GM23338 (cell line): Measurements from ENCODE around the gene PARD3. TPM values are rescaled to one million over a fixed set of nuclear protein-coding genes. Genes with fewer than 3 reads are reported as not detected.

Source experiments
- ATAC-seq: fragments of 200-7000 bp; cut with Tn5 transposase; 3 replicates; pipeline ENCODE4 v1.9.1; 2020
- DNase-seq: peaks from one replicate; pipeline ENCODE4 v3.0.0-alpha.2; 2015; ENCODE audit warnings: low spot score
- H2AFZ ChIP-seq: fragments of 200-600 bp; sonication (generic); 2 replicates; pipeline ENCODE4 v1.8.0; 2016; ENCODE audit warnings: antibody characterized with exemption, mild to moderate bottlenecking, moderate library complexity
- H3F3A ChIP-seq: fragments of 200-600 bp; sonication (generic); replicated peaks from 2 replicates; pipeline ENCODE4 v1.8.0; 2017; ENCODE audit warnings: antibody characterized with exemption, mixed run types, low read depth
- H3K27ac ChIP-seq: fragments of 200-600 bp; sonication (generic); 2 replicates; pipeline ENCODE4 v1.6.1; 2016; ENCODE audit warnings: low read depth
- H3K27me3 ChIP-seq: fragments of 200-600 bp; sonication (generic); 2 replicates; pipeline ENCODE4 v1.8.0; 2016; ENCODE audit warnings: mild to moderate bottlenecking, mixed run types, moderate library complexity; ENCODE audit not compliant: insufficient read depth
- H3K36me3 ChIP-seq: fragments of 200-600 bp; sonication (generic); 2 replicates; pipeline ENCODE4 v1.8.0; 2016; ENCODE audit warnings: mild to moderate bottlenecking; ENCODE audit not compliant: insufficient read depth
- H3K4me1 ChIP-seq: fragments of 200-600 bp; sonication (generic); 2 replicates; pipeline ENCODE4 v1.8.0; 2016; ENCODE audit warnings: mild to moderate bottlenecking, moderate library complexity; ENCODE audit not compliant: insufficient read depth
- H3K4me2 ChIP-seq: fragments of 200-600 bp; sonication (generic); 2 replicates; pipeline ENCODE4 v1.7.1; 2017; ENCODE audit warnings: mixed run types
- H3K4me3 ChIP-seq: fragments of 200-600 bp; sonication (generic); 2 replicates; pipeline ENCODE4 v1.6.1; 2016; ENCODE audit warnings: mixed run types
- H3K79me2 ChIP-seq: fragments of 200-600 bp; sonication (generic); replicated peaks from 2 replicates; pipeline ENCODE4 v1.8.0; 2017; ENCODE audit warnings: mild to moderate bottlenecking; ENCODE audit not compliant: insufficient read depth
- H3K9me2 ChIP-seq: fragments of 200-600 bp; sonication (generic); 2 replicates; pipeline ENCODE4 v1.8.0; 2017; ENCODE audit not compliant: insufficient read depth
- H4K20me1 ChIP-seq: fragments of 200-600 bp; sonication (generic); replicated peaks from 2 replicates; pipeline ENCODE4 v1.8.0; 2017; ENCODE audit warnings: mild to moderate bottlenecking; ENCODE audit not compliant: insufficient read depth
- H3K27ac Mint-ChIP-seq: 2 replicates; pipeline ENCODE4 v1.8.0; 2020; ENCODE audit warnings: inconsistent platforms, mild to moderate bottlenecking, moderate library complexity, mixed read lengths
- H3K27me3 Mint-ChIP-seq: 3 replicates; pipeline ENCODE4 v1.8.0; 2022; ENCODE audit warnings: low read depth, mild to moderate bottlenecking, moderate library complexity, mixed read lengths, inconsistent platforms; ENCODE audit not compliant: insufficient read depth, poor library complexity
- H3K36me3 Mint-ChIP-seq: 3 replicates; pipeline ENCODE4 v1.8.0; 2021; ENCODE audit warnings: low read depth, mild to moderate bottlenecking, inconsistent platforms, moderate library complexity, mixed read lengths
- H3K4me1 Mint-ChIP-seq: 3 replicates; pipeline ENCODE4 v1.8.0; 2020; ENCODE audit warnings: mild to moderate bottlenecking, inconsistent platforms, mixed read lengths
- H3K4me3 Mint-ChIP-seq: 3 replicates; pipeline ENCODE4 v1.8.0; 2021; ENCODE audit warnings: moderate library complexity, mild to moderate bottlenecking, inconsistent platforms, mixed read lengths
- H3K9me3 Mint-ChIP-seq: 3 replicates; pipeline ENCODE4 v1.8.0; 2020; ENCODE audit warnings: moderate library complexity, mild to moderate bottlenecking, inconsistent platforms, mixed read lengths
- CREB1 ChIP-seq: fragments of 250-450 bp; sonication (Bioruptor Pico); IDR thresholded peaks from 2 replicates; pipeline ENCODE4 v1.5.0; 2020; ENCODE audit warnings: low read depth, mild to moderate bottlenecking, moderate library complexity
- EZH2 ChIP-seq: fragments of 200-600 bp; sonication (generic); IDR thresholded peaks from one replicate; pipeline ENCODE4 v1.8.0; 2017; ENCODE audit warnings: antibody characterized with exemption, mild to moderate bottlenecking, low read depth; ENCODE audit not compliant: unreplicated experiment
- ZNF462 ChIP-seq: fragments of 250-450 bp; sonication (Bioruptor Pico); IDR thresholded peaks from 2 replicates; pipeline ENCODE4 v1.5.0; 2020; ENCODE audit warnings: mild to moderate bottlenecking, moderate library complexity
- polyA plus RNA-seq: library from polyadenylated mRNA; unstranded; fragments of >200 nt; fragmentation: Nextera tagmentation; extraction: Ambion mirVana; gene quantifications from 2 replicates; pipeline ENCODE4 v1.2.1, GENCODE V29; 2016
- total RNA-seq: library from RNA; depleted of rRNA; stranded (reverse); fragments of >200 nt; shearing (Covaris generic); gene quantifications from 2 replicates; pipeline ENCODE4 v1.2.3, GENCODE V29; 2014
- TF ChIP-seq, protein P1 (sequence below): IDR thresholded peaks from one replicate; pipeline ENCODE4 v1.6.1; 2018; ENCODE audit warnings: antibody characterized with exemption; ENCODE audit not compliant: unreplicated experiment
- TF ChIP-seq, protein P2 (sequence below): IDR thresholded peaks from 2 replicates; pipeline ENCODE4 v1.6.1; 2016; ENCODE audit warnings: antibody characterized with exemption

PARD3 gene
- total and polyA plus RNA-seq, 2 experiments from 2014 or later, result 30.2 to 51.4 TPM

GRCh38 chr10:34587002-34587679 lies 228.0 kb downstream of the PARD3 start (continued):
- no peak for TF ChIP-seq ZNF462

GRCh38 chr10:34585422-34586112 lies 229.5 kb downstream of the PARD3 start:
- no peaks in the 10 kb centered on the region for H3K9me2 ChIP-seq
- TF ChIP-seq CREB1 (CRISPR knock-in tag) (no peak), EZH2 (no peak)
- TF ChIP-seq, protein P1, sequence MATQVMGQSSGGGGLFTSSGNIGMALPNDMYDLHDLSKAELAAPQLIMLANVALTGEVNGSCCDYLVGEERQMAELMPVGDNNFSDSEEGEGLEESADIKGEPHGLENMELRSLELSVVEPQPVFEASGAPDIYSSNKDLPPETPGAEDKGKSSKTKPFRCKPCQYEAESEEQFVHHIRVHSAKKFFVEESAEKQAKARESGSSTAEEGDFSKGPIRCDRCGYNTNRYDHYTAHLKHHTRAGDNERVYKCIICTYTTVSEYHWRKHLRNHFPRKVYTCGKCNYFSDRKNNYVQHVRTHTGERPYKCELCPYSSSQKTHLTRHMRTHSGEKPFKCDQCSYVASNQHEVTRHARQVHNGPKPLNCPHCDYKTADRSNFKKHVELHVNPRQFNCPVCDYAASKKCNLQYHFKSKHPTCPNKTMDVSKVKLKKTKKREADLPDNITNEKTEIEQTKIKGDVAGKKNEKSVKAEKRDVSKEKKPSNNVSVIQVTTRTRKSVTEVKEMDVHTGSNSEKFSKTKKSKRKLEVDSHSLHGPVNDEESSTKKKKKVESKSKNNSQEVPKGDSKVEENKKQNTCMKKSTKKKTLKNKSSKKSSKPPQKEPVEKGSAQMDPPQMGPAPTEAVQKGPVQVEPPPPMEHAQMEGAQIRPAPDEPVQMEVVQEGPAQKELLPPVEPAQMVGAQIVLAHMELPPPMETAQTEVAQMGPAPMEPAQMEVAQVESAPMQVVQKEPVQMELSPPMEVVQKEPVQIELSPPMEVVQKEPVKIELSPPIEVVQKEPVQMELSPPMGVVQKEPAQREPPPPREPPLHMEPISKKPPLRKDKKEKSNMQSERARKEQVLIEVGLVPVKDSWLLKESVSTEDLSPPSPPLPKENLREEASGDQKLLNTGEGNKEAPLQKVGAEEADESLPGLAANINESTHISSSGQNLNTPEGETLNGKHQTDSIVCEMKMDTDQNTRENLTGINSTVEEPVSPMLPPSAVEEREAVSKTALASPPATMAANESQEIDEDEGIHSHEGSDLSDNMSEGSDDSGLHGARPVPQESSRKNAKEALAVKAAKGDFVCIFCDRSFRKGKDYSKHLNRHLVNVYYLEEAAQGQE, result no peak
- TF ChIP-seq, protein P2, sequence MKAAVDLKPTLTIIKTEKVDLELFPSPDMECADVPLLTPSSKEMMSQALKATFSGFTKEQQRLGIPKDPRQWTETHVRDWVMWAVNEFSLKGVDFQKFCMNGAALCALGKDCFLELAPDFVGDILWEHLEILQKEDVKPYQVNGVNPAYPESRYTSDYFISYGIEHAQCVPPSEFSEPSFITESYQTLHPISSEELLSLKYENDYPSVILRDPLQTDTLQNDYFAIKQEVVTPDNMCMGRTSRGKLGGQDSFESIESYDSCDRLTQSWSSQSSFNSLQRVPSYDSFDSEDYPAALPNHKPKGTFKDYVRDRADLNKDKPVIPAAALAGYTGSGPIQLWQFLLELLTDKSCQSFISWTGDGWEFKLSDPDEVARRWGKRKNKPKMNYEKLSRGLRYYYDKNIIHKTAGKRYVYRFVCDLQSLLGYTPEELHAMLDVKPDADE, result no peak
- Mint-ChIP-seq H3K4me1 (peaks cover 55% of the 10 kb centered on the region), H3K4me3 (no peak overlapping the region), H3K27me3 (peaks cover 3% of the 10 kb centered on the region), H3K36me3 (no peaks in the 10 kb centered on the region; the same call in 2 of the 3 replicates), H3K9me3 (no peaks in the 10 kb centered on the region), H3K27ac (no peak overlapping the region)
- peaks cover 35% of the 10 kb centered on the region for H3K79me2 ChIP-seq
- no peak for DNase-seq
- peak overlapping the region; percentile 24; the same call in 1 of the 2 replicates for H3K4me2 ChIP-seq
- H3K27ac ChIP-seq, result no peak overlapping the region
- ATAC-seq, result no peak
- no peaks in the 10 kb centered on the region for H3K36me3 ChIP-seq
- H2AFZ ChIP-seq, result no peak overlapping the region
- no peak overlapping the region for H3K4me3 ChIP-seq
- no peaks in the 10 kb centered on the region; the same call in 1 of the 2 replicates for H4K20me1 ChIP-seq
- peaks cover 31% of the 10 kb centered on the region for H3K4me1 ChIP-seq
- H3K27me3 ChIP-seq, result no peaks in the 10 kb centered on the region
- H3F3A ChIP-seq, result no peaks in the 10 kb centered on the region
